Fibroblast of the aortic adventitia (primary cell): ENCODE results near the gene DPP6. TPM values are rescaled to one million over a fixed set of nuclear protein-coding genes. Genes with fewer than 3 reads are reported as not detected.

Experiments used
- DNase-seq: peaks from one replicate; pipeline ENCODE4 v3.0.0-alpha.2; 2010; ENCODE audit warnings: low read depth
- H3K4me3 ChIP-seq: 2 replicates; pipeline ENCODE4 v1.5.1; 2011; ENCODE audit warnings: low read depth, mild to moderate bottlenecking, control low read depth, low read length, moderate library complexity
- CTCF ChIP-seq: IDR thresholded peaks from 2 replicates; pipeline ENCODE4 v1.5.1; 2011; ENCODE audit warnings: mild to moderate bottlenecking, low read length, control low read depth, inconsistent platforms; ENCODE audit not compliant: insufficient read depth
- total RNA-seq: library from RNA; depleted of rRNA; stranded (reverse); fragments of >200 nt; gene quantifications from 2 replicates; pipeline ENCODE4 v1.2.3, GENCODE V29; 2012; ENCODE audit warnings: low replicate concordance

DPP6 gene
- total RNA-seq, 1 donor: not detected

- DNase-seq: no peak
- no peak overlapping the region for H3K4me3 ChIP-seq
- TF ChIP-seq CTCF: no peak
Observed at GRCh38 chr7:154255324-154255723, 203.1 kb downstream of the DPP6 start.

- H3K4me3 ChIP-seq: no peak overlapping the region
- DNase-seq: no peak
- TF ChIP-seq CTCF: no peak
Observed at GRCh38 chr7:154256150-154256549, 204.0 kb downstream of the DPP6 start.

- DNase-seq: no peak
- TF ChIP-seq CTCF: no peak
- no peak overlapping the region for H3K4me3 ChIP-seq
Observed at GRCh38 chr7:154259396-154259795, 207.2 kb downstream of the DPP6 start.

- no peak overlapping the region for H3K4me3 ChIP-seq
- no peak for TF ChIP-seq CTCF
- DNase-seq: no peak
Observed at GRCh38 chr7:154287356-154287755, 235.2 kb downstream of the DPP6 start.

- TF ChIP-seq CTCF: no peak
- no peak overlapping the region for H3K4me3 ChIP-seq
- no peak for DNase-seq
Observed at GRCh38 chr7:154289119-154289518, 236.9 kb downstream of the DPP6 start.

GRCh38 chr7:154296443-154296842 lies 244.2 kb downstream of the DPP6 start:
- no peak for DNase-seq
- TF ChIP-seq CTCF: no peak
- no peak overlapping the region for H3K4me3 ChIP-seq

GRCh38 chr7:154299736-154300135 lies 247.5 kb downstream of the DPP6 start:
- no peak for TF ChIP-seq CTCF
- H3K4me3 ChIP-seq: no peak overlapping the region
- no peak for DNase-seq
